GM18858 (cell line): Measurements from ENCODE around the gene MYORG.
A peak's percentile ranks its signal among the peaks of the same experiment; 100 is the strongest.

Source experiments
- ATAC-seq: cut with Tn5 transposase; IDR thresholded peaks from one replicate; pipeline ENCODE4 v1.9.1; 2021; ENCODE audit not compliant: unreplicated experiment

MYORG gene

DNA sequence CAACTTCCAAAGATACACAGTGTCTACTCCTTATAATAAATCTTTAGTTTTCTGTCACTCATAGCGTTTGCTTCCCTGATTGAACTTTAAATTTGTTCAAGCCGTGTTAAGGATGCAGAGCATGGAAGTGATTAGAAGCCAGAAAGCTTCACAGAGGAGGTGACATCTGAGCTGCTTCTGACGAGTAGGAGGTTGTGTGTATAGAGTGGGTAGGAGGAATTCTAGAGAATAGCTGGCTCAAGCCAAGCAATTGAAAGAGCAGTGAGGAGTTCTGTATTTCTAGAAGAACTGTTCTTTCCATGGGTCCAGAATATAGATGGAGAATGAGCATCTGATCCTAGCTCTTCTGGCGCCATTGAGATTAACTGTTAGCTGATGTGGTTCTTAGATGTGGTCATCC, 41.3 kb downstream of the MYORG start:
- no peak for ATAC-seq

DNA sequence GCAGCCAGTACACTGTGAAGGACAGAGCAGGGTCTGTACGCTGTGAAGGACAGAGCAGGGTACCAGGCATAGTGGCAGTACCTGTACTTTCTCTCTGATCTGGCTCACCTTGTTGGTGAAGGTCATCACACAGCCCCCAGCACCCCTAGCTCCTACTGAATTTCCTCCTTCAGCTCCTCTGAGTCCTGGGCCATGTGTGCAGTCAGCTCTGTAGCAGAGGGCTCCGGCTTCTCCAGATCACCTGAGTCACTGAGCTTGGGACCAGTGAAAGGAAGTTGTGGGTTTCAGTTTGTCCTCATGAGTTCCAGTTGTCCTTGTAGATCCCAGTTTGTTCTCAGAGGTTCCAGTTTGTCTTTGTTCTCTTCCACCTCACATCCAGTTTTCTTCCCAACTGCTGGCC, 41.8 kb downstream of the MYORG start:
- ATAC-seq, result no peak

DNA sequence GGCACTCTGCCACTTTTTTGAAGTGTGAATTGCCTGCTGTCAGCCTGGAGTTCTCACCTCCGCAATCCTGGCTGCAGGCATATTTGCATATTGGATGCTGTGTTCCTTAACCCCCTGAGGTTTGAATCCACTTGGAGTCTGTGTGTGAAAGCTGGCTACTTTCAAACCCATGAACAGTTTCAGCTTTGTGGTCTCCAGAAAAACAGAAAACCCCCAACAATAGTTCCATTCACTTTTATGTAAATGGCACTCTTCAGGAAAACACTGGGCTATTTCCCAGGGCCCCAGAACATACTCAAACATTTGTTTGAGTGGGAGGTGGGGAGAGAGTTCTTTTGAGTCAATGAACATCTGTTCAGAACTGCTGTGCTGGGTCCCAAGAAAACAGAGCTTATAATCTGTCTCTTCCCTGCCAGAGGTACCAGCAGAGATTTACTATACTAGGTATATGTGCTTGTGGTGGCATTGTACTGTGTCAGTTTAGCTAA, 42.3 kb downstream of the MYORG start:
- ATAC-seq, result no peak

DNA sequence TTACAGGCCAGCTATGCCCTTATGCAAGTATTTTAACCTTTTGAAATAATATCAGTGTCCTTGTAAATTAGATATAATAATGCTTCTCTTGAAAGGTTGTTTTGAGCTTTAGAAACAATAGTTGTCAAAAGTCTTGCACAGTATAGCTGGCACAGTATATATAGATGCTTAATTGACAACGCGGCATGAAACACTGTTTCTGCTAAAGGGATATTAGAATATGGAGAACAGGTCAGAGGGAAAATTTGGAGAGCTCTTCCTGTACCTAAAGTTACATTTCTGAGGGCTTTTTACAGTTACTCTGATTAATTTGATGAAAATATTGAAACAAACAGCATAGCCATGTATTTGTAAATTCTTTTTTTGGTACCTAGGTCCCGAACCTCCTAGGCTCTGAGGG, 42.9 kb downstream of the MYORG start:
- no peak for ATAC-seq

DNA sequence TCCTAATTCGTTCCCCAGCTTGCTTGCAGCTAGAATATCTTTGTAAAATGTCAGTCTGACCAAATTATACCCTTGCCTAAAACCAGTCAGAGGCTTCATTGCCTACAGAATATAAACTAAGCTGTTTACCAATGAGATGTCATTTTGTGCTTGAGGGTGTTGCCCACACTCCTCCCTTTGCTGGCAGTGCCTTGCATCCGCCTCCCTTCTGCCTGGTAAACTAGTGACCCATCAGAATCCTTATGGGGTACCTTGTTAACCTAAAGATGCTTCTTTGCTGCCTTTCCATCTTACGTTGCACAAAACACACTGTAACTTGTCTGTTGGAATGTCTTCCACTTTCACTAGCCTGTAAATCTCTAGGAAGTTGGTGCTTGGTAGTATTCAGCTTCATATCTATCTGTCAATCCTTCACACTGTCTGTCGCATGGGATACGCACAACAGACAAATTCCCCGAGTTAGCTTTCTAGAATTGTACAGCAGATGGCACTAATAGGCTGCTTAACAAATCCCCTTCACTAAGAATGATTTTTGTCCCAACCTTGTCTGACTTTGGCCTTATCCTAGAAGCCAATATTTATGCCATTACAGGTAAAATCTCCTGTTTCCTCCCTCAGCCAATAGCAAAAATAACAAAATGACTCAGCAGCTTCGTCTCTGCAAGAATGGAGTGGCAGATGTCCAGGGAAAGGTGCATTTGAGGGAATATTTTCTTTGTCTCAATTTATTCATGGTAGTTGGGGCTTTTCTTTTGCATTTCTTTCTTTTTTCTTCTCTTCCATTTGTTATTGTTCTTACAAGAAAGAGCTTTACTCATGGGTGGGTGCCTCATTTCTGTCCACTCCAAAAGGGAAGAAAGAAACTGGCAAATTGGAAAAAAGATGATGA, 44.4 kb downstream of the MYORG start:
- no peak for ATAC-seq

DNA sequence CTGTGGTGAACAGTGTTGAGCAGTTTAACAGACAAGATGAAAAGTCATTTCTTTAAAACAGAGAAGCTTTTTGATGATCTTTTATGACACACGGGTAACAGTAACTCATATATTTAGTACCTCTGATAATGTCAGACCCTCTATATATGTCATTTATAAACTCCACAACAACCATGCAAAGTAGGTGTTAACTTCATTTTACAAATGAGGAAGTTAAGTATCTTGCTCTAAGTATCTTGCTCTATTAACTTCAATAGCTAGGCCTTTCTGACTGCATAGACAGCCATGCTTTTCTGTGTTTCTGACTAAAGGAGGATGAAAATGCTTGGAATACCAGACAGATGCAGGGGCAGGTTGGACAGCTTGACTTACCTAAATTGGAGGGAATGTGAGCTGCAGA, 45.5 kb downstream of the MYORG start:
- no peak for ATAC-seq

DNA sequence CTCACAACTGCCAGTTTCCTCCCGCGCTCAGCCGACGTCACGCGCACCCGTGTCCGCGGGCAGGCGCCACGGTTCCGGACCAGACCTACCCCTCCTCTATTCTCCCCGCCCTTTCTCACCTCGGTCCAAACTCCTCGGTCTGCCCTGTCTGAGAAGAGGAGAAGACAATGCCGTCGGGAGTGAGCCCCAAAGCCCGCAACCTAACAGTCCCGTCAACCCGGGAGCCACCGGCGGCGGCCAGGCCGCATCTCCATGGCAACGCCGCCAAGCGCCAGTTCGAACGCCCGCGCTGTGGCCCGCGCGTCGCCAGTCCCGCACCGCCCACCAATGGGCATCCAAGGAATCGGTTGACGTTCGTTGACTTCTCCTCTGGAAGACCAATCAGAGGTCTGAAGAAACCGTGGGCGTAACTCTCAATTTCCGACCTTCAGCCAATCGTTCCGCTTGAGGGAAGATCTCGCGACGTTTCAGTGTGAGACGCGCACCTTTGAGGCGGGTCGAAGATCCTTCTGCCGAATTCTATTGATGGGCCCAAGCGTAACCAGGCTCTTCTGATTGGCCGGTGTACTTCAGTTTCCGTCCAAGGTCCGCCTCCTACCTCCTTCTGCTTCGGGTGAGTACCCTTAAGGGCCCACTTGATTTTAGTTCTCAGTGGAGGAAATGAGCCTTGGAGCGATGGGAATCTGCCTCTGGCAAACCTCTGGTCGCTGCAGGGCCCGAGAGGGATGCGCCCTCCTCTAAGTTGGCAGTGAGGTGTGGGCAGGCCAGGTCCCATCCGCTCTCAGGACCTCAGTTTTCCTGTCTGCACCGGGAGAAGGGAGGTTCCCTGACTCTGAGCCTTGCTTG, 47.5 kb downstream of the MYORG start, which contains the start of the genes KIF24 and NUDT2:
Gene KIF24, minus strand, starts transcription at position 282 of the 846 bp plus-strand sequence. CDS start 17,922 bp downstream, outside the sequence.
Gene NUDT2, plus strand, starts transcription at position 583 of the 846 bp plus-strand sequence. CDS start 9,471 bp downstream, outside the sequence.
- peak; percentile 87 for ATAC-seq

DNA sequence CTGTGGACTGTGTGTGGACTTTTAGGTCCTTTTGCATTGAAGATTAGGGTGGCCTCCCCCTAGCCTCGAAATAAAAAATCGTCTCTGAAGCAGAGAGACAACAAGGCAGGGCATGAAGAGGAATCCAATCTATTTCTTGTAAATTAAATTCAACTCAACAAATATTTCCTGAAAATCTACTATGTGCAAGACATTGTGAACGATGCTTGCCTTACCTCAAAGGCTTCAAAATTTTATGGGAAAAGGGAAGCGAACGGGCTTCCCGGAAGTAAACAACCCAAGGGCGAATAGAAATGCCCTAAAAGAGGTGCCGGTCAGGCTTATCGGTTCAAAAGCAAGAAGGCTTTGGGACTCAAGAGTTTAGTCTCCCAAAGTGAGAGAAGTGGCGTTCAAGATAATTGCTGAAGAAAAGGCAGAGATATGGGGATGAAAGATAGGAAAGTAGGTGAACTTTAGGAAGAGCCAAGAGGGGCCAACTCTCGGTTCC, 48.2 kb downstream of the MYORG start:
- no peak for ATAC-seq

DNA sequence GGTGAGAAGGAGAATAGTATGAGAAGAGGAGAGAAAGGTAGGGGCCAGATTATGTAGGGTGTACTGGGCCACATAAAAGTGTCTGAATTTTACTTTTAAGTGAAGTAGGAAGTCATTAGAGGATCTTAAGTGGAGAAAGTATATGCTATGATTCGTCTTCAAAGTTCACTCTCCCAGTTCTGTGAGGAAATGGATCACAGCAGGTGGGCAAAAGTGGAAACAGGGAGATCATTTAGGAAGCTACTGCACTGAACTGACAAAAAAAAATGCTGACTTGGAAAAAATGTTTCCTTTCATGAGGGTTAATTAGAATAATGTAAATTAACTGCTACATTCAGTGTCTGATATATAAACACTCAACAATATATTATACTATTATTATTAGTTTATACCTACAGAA, 50.0 kb downstream of the MYORG start:
- no peak for ATAC-seq

DNA sequence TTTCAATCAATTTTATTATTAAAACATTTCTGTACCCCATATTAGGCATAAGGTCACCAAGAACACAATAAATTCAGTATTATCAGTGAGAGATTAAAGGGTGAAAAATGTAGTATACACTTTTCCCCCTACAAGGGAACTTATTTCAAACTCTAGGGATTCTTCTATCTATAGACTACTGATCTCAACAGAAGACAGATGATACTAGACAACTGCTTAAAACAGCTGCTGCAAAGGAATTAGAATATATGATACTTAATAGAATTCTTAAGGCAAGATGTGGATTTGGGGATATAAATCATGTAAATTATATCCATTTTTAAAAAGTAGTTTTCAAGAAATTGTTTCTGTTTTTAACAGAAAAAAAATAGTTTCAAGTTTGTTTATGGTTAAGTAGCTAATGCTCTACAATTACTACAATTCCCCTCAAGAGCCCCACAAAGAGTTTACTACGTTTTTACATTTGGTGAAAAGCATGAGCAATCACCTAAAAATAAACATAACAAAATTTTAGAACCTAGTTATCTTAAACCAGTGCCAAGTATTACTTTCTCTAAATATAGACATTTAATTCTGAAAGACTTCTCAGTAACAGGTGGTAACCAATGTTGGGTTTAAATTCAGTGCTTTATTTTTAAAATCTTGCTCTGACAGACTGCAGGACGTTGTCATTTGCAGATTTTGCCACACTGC, 53.7 kb downstream of the MYORG start:
- ATAC-seq, result no peak

DNA sequence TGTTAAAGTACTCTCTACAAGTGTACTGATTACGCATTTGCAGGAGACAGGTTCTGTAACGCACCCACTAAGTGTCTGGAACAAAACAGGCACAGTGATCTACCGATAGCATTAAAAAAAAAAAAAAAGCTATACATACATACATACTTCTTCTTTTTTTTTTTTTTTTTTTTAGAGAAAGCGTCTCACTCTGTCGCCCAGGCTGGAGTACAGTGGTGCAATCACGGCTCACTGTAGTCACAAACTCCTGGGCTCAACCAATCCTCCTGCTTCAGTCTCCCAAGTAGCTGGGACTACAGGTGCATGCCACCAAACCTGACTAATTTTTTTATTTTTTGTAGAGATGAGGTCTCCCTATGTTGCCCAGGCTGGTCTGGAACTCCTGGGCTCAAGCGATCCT, 55.2 kb downstream of the MYORG start:
- ATAC-seq, result no peak

DNA sequence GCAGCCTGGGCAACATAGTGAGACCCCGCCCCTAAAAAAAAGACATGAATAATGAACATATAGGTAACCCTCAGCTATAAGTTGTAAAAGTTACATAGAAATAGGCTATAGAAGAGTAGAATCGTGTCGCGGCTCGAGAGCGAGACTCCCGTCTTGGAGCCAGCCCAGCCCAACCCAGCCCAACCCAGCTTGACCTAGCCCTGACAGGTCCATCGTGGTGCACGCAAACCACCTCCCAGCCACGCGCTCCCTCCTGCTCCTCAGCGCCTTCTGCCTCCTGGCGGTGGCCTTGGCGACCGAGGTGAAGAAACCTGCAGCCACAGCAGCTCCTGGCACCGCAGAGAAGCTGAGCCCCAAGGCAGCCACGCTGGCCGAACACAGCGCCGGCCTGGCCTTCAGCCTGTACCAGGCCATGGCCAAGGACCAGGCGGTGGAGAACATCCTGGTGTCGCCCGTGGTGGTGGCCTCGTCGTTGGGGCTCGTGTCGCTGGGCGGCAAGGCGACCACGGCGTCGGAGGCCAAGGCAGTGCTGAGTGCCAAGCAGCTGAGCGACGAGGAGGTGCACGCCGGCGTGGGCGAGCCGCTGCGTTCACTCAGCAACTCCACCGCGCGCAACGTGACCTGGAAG, 58.4 kb downstream of the MYORG start:
- no peak for ATAC-seq

DNA sequence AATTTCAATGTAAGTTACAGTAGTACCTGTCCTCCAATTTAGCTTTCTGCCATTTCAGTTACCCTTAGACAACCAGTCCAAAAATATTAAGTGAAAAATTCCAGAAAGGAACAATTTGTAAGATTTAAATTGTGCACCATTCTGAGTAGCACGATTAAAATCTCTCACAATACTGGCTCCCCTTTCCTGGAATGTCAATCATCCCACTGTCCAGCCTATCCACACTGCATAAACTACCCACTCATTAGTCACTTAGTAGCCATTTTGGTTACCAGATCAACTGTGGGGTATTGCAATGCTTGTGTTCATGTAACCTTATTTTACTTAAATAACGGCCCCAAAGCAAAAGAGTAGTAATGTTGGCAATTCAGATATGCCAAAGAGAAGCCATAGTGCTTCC, 59.3 kb downstream of the MYORG start:
- no peak for ATAC-seq
